Measurements from ENCODE around the gene FOXJ2. TPM values are rescaled to one million over a fixed set of nuclear protein-coding genes. Genes with fewer than 3 reads are reported as not detected.
"Not testable (repeated sequence)": the region's sequence is repeated elsewhere in the genome, so short reads cannot be mapped to it uniquely, and the experiment has no call there.

FOXJ2 gene
- total RNA-seq, 1 donor: 19.4 TPM

DNA sequence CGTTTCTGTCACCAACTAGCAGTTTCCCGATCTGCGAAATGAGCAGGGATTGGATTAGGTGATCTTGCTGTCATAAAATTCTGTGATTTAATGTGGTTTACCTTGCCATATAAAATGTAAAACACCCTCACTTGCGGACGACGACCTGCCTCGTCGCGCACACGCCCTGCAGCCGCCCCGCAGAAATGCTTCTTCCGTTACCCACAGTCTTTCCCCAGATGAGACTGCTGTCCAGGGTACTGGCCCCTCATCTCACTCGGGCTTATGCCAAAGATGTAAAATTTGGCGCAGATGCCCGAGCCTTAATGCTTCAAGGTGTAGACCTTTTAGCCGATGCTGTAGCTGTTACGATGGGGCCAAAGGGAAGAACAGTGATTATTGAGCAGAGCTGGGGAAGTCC, 17.7 kb upstream of the FOXJ2 start:
- no peaks in the 10 kb centered on the region for H3K9me3 ChIP-seq (ENCODE audit: low read depth, low read length)

DNA sequence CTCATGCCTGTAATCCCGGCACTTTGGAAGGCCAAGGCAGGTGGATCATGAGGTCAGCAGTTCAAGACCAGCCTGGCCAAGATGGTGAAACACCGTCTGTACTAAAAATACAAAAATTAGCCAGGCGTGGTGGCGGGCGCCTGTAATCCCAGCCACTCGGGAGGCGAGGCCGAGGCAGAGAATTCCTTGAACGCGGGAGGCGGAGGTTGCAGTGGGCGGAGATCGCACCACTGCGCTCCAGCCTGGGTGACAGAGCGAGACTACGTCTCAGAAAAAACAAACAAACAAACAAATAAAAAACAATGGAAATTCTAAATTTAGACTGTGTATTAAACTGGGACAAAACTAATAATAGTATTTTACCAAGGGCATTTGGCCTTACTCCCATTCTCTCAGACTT, 14.3 kb upstream of the FOXJ2 start:
- H3K27me3 ChIP-seq (ENCODE audit: insufficient read depth, low read length): peaks cover 28% of the 10 kb centered on the region
- H3K9me3 ChIP-seq (ENCODE audit: low read depth, low read length); H3K4me3 ChIP-seq (ENCODE audit: low read length): not testable (repeated sequence)

More for the DNA sequence above, 17.7 kb upstream of the FOXJ2 start:
- Histone ChIP-seq H3K4me1 (ENCODE audit: insufficient read depth, low read length) (peaks cover 12% of the 10 kb centered on the region), H3K4me3 (ENCODE audit: low read length) (no peak overlapping the region), H3K27me3 (ENCODE audit: insufficient read depth, low read length) (peaks cover 26% of the 10 kb centered on the region)

DNA sequence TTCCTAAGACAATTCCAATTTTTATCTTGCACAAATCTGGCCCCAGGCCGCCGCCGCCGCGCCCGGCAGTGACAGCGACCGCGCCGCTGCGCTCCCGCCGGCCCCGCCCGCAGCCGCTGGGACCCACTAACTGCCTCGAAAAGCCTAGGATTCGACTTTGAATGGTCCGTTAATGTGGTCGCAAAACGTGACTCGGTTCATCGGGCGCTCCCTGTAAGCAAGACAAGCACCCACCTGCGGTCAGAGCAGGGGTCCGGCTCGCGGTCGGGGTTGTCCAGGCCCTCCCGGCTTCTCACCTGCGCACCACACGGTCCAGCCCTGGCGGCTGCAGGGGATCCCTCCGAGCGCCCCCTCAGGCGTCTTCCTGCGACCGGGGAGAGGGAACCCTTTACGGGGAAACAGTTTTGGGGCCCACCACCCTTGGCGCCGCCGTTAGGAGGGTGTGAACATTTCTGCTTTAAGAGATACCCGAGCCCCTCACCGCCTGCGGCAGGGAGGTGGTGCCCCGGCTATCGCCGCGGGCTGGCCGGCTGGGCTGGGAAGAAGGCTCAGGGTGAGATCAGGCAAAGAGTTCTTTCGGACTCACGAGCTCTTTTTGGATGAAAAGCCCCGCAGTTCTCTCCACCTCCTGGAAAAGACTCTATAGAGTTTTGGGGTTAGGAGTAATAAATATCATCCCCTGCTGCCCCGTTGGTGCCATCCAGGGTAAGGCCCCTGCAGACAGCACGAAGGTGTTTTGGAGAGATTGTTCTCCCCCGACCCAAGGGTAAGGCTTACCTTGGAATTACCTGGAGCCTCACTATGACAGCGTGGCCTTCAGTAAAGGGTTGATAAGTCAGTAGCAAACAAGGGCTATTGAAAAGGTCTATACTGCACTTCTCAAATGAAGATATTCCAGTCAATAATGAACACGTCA, 13.6 kb upstream of the FOXJ2 start:
- H3K9me3 ChIP-seq (ENCODE audit: low read depth, low read length): no peaks in the 10 kb centered on the region
- H3K4me3 ChIP-seq (ENCODE audit: low read length): peak overlapping the region; percentile 22
- H3K27me3 ChIP-seq (ENCODE audit: insufficient read depth, low read length): peaks cover 28% of the 10 kb centered on the region
- peaks cover 12% of the 10 kb centered on the region for H3K4me1 ChIP-seq (ENCODE audit: insufficient read depth, low read length)

More for the DNA sequence above, 14.3 kb upstream of the FOXJ2 start:
- H3K4me1 ChIP-seq (ENCODE audit: insufficient read depth, low read length): peaks cover 12% of the 10 kb centered on the region

DNA sequence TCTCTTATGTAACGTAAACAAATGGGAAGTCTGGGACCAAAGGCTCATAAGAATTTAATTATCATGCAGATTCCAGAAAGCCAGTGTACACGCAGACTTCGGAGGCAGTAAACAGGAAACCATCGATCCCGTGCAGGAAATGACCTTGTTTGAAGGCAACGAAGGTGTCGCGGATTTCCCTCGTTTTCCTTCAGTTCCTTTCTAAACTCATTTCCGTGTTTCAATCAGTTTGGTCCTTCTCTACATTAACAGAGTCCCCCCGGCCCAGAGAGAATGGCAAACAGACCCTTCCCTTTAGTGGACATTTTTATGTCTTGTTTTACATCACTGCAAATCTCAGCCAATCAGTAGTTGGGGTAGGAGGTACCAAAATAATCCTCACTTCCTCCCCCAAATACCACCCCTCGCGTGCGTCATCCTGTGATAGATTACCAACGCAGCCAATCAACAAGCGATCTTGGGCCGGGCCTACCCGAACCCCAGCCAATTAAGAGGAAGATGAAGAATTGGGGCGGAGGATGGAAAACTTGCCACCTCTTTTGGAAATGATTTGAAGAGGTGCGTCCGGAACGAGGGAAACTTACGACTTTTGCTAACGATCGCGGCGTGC, 6.1 kb upstream of the FOXJ2 start:
- Histone ChIP-seq H3K27me3 (ENCODE audit: insufficient read depth, low read length) (no peaks in the 10 kb centered on the region), H3K9me3 (ENCODE audit: low read depth, low read length) (no peaks in the 10 kb centered on the region), H3K4me1 (ENCODE audit: insufficient read depth, low read length) (peaks cover 9% of the 10 kb centered on the region), H3K4me3 (ENCODE audit: low read length) (peak overlapping the region; percentile 86)

DNA sequence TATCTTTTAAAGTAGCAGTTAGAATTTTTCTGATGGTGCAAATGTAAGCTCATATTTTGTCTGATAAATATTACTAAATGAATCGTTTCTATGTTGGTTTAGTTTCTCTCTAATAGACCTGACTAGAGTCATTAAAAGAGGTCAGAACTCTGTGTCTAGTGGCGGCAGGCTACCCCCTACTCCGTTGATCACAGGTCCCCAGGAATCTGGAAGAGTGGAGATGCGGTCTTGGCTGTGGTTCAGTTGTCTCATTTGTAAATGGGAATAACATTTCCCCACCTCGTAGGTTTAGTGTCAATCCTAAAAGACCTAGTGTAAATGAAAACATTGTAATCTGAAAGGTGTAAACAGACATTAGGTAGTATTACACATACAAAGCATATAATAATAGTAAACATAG, 4.7 kb upstream of the FOXJ2 start:
- Histone ChIP-seq H3K9me3 (ENCODE audit: low read depth, low read length) (no peaks in the 10 kb centered on the region), H3K27me3 (ENCODE audit: insufficient read depth, low read length) (no peaks in the 10 kb centered on the region), H3K4me1 (ENCODE audit: insufficient read depth, low read length) (peaks cover 17% of the 10 kb centered on the region), H3K4me3 (ENCODE audit: low read length) (no peak overlapping the region)

DNA sequence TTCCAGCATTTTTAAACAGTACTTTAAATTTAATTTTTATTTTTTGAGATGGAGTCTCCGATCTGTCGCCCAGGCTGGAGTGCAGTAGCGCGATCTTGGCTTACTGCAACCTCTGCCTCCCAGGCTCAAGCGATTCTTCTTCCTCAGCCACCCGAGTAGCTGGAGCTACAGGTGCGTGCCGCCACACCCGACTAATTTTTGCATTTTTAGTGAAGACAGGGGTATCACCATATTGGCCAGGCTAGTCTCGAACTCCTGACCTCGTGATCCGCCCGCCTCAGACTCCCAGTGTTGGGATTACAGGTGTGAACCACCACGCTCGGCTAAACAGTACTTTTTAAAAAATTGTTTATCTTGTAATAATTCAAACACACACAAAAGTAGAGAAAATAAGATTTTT, 4.2 kb upstream of the FOXJ2 start:
- H3K4me1 ChIP-seq (ENCODE audit: insufficient read depth, low read length): peaks cover 20% of the 10 kb centered on the region

DNA sequence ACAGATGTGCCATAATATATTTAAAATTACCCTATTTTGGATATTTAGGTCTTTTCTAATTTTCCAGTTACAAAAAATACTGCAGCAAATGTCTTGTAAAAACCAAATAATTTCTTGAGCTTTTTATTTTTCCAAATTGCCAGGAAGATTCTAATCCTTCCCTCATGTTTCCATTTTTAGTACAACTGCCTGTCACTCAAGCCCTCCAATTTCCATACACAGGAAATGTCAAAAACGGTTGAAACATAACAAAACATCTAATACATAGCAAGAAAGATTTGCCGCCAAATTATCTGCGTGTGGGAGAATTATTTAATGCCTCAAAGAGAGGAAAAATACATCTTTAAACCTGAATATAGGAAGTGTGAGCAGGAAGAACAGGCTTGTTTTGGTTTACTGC, 2.3 kb upstream of the FOXJ2 start:
- H3K4me3 ChIP-seq (ENCODE audit: low read length): no peak overlapping the region
- H3K4me1 ChIP-seq (ENCODE audit: insufficient read depth, low read length): peaks cover 39% of the 10 kb centered on the region
- H3K9me3 ChIP-seq (ENCODE audit: low read depth, low read length): no peaks in the 10 kb centered on the region
- no peaks in the 10 kb centered on the region for H3K27me3 ChIP-seq (ENCODE audit: insufficient read depth, low read length)

More for the DNA sequence above, 4.2 kb upstream of the FOXJ2 start:
- Histone ChIP-seq H3K27me3 (ENCODE audit: insufficient read depth, low read length) (no peaks in the 10 kb centered on the region), H3K4me3 (ENCODE audit: low read length) (no peak overlapping the region), H3K9me3 (ENCODE audit: low read depth, low read length) (no peaks in the 10 kb centered on the region)

DNA sequence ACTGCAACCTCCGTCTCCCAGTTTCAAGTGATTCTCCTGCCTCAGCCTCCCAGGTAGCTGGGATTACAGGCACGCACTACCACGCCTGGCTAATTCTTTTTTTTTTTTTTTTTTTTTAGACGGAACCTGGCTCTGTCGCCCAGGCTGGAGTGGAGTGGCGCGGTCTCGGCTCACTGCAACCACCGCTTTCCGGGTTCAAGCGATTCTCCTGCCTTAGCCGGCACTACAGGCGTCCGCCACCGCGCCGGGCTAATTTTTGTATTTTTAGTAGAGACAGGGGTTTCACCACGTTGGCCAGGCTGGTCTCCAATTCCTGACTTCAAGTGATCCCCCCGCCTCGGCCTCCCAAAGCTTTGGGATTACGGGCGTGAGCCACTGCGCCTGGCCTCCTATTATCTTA, 1.5 kb upstream of the FOXJ2 start:
- not testable (repeated sequence) for H3K4me3 ChIP-seq (ENCODE audit: low read length); H3K27me3 ChIP-seq (ENCODE audit: insufficient read depth, low read length); H3K9me3 ChIP-seq (ENCODE audit: low read depth, low read length)
- H3K4me1 ChIP-seq (ENCODE audit: insufficient read depth, low read length): peaks cover 39% of the 10 kb centered on the region

DNA sequence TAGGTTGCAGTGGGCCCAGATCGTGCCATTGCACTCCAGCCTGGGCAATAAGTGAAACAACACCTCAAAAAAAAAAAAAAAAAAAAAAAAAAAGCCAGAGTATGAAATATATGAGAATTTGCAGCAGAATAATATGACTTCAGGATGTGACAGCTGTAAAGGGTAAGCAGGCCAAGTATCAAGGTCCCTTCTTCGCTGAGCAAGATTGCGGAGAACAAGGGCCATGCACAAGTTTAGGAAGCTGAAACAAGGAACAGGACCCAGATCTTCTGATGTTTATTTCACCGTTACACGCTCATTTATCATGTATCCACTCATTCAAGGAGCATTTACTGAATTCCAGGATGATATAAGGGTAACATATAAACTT, 659 bp upstream of the FOXJ2 start:
- no peaks in the 10 kb centered on the region for H3K9me3 ChIP-seq (ENCODE audit: low read depth, low read length)
- H3K4me3 ChIP-seq (ENCODE audit: low read length): peak overlapping the region; percentile 84
- peaks cover 47% of the 10 kb centered on the region for H3K4me1 ChIP-seq (ENCODE audit: insufficient read depth, low read length)
- H3K27me3 ChIP-seq (ENCODE audit: insufficient read depth, low read length): no peaks in the 10 kb centered on the region

DNA sequence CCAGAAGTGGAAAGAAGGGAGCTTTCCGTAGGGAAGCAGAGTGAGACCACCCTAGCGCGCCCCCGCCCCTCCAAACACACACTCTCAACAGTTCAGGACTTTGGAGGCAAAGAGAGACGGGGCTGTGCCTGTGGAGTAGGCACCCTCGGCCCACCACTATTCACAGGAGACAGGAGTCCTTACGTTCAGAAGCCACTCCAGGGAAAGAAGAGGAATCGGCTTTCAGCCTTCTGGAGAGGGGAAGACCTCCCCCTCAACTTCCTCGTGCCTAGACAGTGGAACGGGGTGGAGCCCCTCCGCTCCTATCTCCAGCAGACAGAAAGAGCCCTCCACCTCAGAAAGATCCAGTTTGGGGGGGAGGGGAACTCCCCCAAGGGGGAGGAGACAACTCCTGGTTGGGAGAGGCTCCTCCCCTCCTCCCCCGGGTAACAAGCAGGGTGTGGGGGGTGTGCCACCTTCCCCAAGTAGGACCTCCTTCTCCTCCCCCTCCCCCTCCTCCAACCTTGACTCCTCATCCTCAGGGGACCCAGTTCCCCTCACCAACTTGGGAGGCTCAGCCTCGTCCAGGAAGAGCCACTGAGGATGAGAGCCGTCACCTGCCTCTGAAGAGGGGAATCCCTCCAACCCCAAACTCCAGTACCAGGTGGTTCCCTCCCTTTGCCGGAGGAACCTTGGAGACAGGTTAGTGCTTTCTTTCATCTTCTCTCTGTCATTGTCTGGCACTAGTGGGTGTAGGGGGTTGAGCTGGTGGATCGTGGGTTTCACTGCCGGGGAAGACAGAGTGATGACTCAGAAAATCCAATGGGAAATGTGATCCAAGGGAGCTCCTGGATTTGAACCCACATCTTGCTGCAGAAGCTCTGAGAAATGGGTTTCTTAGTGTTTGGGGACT, 883 bp downstream of the FOXJ2 start:
- Histone ChIP-seq H3K4me3 (ENCODE audit: low read length) (peak overlapping the region; percentile 84), H3K9me3 (ENCODE audit: low read depth, low read length) (no peaks in the 10 kb centered on the region), H3K27me3 (ENCODE audit: insufficient read depth, low read length) (no peaks in the 10 kb centered on the region)

DNA sequence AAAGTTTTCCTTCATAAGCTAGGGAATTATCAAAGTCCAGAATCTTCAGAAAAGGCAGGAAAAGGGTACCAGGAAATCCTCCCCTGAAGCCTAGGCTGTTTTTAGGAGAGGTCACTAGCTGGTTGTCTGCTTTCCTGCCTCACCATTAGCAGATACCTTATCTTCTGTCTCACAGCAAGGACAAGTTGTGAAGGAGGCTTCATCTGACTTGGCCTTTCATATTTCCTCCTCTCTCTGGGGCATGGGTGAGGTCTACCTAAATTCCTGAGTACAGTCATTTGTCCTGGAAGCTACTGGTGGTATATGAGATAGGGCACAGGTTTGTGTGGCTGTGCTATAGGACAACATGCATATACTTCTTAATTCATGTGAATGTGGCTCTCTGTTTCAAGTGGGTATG, 2.3 kb downstream of the FOXJ2 start:
- Histone ChIP-seq H3K27me3 (ENCODE audit: insufficient read depth, low read length) (no peaks in the 10 kb centered on the region), H3K4me3 (ENCODE audit: low read length) (no peak overlapping the region), H3K9me3 (ENCODE audit: low read depth, low read length) (no peaks in the 10 kb centered on the region), H3K4me1 (ENCODE audit: insufficient read depth, low read length) (peaks cover 70% of the 10 kb centered on the region)

More for the DNA sequence above, 883 bp downstream of the FOXJ2 start:
- H3K4me1 ChIP-seq (ENCODE audit: insufficient read depth, low read length): peaks cover 62% of the 10 kb centered on the region

DNA sequence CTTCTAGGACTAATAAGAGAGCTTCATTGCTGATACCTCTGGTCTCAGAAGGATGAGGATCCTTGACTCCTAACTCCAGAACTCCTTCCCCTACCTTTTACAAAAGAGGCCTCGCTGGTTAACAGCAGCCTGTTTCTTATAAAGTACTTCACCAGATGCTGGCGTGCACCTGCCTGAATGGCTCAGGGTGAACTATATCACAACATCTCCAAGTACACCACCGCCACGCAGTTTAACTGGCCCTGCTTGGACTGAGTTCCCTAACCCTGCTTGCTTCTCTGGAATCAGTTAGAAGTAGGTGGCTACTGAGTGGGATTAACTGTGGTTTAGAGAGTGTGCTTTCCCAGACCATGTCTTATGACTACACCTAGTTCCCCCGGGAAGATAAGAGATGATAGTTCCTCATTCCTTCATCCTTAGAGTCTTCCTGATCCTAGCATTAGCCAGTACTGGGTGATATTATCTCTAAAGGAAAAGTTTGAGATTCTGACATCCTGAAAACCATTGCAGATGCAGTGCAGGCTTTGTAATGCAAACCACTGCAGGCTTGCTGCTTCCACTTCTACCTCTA, 3.0 kb downstream of the FOXJ2 start:
- H3K4me3 ChIP-seq (ENCODE audit: low read length): no peak overlapping the region

DNA sequence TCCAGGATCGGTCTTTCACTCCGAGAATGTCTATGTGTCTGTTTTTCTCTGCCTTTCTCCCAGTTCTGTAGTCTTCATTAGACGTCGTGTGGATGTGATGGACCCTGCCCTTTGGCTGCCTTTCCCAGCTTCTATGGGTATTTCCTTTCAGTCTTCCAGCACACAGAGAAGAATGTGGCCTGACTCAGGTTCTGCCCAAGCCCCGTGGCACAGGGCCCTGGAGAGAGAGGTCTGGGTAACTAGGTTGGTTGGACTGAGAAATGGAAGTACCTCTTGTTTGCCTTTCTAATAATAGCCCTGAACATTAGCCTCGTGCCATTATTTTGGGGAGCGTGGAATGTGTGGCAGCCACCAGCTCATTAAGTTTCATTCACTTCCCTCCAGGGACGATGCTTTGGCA, 3.8 kb downstream of the FOXJ2 start:
- Histone ChIP-seq H3K4me1 (ENCODE audit: insufficient read depth, low read length) (peaks cover 70% of the 10 kb centered on the region), H3K9me3 (ENCODE audit: low read depth, low read length) (no peaks in the 10 kb centered on the region), H3K27me3 (ENCODE audit: insufficient read depth, low read length) (no peaks in the 10 kb centered on the region), H3K4me3 (ENCODE audit: low read length) (no peak overlapping the region)

More for the DNA sequence above, 3.0 kb downstream of the FOXJ2 start:
- Histone ChIP-seq H3K9me3 (ENCODE audit: low read depth, low read length) (no peaks in the 10 kb centered on the region), H3K27me3 (ENCODE audit: insufficient read depth, low read length) (no peaks in the 10 kb centered on the region), H3K4me1 (ENCODE audit: insufficient read depth, low read length) (peaks cover 70% of the 10 kb centered on the region)

DNA sequence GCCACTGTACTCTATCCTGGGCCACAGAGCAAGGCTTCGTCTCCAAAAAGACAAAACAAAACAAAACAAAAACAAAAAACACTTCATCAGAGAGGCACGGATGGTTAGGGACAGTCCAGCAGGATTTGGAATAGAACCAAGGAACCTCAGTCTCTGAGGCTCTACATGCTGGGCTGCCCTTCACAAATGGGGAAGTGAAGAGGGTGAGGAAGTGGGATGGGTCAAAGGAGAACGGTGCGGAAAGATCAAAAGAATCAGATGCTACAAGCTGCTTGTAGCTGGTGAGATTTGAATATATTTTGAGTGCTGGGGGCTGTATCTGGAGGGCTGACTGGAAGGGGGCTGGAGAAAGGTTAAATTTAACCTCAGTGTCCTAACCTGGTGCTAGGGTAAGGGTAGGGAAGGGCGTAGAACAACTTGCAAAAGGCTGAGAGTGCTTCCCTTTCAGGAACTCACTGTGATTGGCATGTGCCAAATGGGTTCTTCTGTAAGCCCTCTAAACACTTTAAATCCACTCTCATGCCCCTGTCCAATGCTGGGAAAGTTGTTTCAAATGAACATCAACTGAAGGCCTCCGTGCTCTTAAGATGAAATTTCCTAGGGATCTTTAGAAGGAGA, 4.6 kb downstream of the FOXJ2 start:
- no peaks in the 10 kb centered on the region for H3K9me3 ChIP-seq (ENCODE audit: low read depth, low read length)
- H3K27me3 ChIP-seq (ENCODE audit: insufficient read depth, low read length): no peaks in the 10 kb centered on the region
- no peak overlapping the region for H3K4me3 ChIP-seq (ENCODE audit: low read length)
- H3K4me1 ChIP-seq (ENCODE audit: insufficient read depth, low read length): peaks cover 63% of the 10 kb centered on the region
